H1 (cell line): ENCODE results near the gene NDUFS8. TPM values are rescaled to one million over a fixed set of nuclear protein-coding genes. Genes with fewer than 3 reads are reported as not detected.

Experiments used
- CTCF ChIA-PET: fragments of 300-600 bp; sonication (Branson Sonifier 250); formaldehyde crosslinking; loops from one replicate; lab custom pipeline; 2021; ENCODE audit not compliant: partially characterized antibody; lab: Charles Lee
- POLR2A ChIA-PET: fragments of 300-600 bp; sonication (Branson Sonifier 250); formaldehyde crosslinking; loops from one replicate; lab custom pipeline; 2021; ENCODE audit warnings: inconsistent platforms; ENCODE audit not compliant: partially characterized antibody; lab: Charles Lee
- DNase-seq, 2 experiments: peaks; one replicate each; pipeline versions ENCODE4 v3.0.0 to v3.0.0-alpha.2; 2010 to 2022; ENCODE audit warnings: low spot score in 2 of 2, low read depth in 1 of 2, mixed read lengths in 1 of 2
- FAIRE-seq: peaks from 2 replicates; lab custom pipeline; 2011; peaks lifted over from hg19 to GRCh38; lab: Jason Lieb, UNC
- H2AFZ ChIP-seq: 2 replicates; pipeline ENCODE4 v1.8.1; 2012; ENCODE audit warnings: low read length, inconsistent platforms
- H2AK5ac ChIP-seq: 2 replicates; pipeline ENCODE4 v1.6.1; 2013; ENCODE audit warnings: low read depth, low read length
- H2BK120ac ChIP-seq: replicated peaks from 2 replicates; pipeline ENCODE3; 2013; ENCODE audit warnings: low read depth, low read length, inconsistent platforms
- H2BK12ac ChIP-seq: 2 replicates; pipeline ENCODE4 v1.6.1; 2013; ENCODE audit warnings: low read depth, low read length
- H2BK15ac ChIP-seq: 2 replicates; pipeline ENCODE4 v1.6.1; 2013; ENCODE audit warnings: low read length
- H2BK20ac ChIP-seq: 2 replicates; pipeline ENCODE4 v1.6.1; 2013; ENCODE audit warnings: low read length
- H2BK5ac ChIP-seq: 2 replicates; pipeline ENCODE4 v1.6.1; 2013; ENCODE audit warnings: low read depth, low read length
- H3K14ac ChIP-seq: 2 replicates; pipeline ENCODE4 v1.6.1; 2013; ENCODE audit warnings: inconsistent platforms; ENCODE audit not compliant: insufficient read length
- H3K18ac ChIP-seq: 2 replicates; pipeline ENCODE4 v1.6.1; 2013; ENCODE audit warnings: low read length; ENCODE audit errors: extremely low read depth
- H3K23ac ChIP-seq: 2 replicates; pipeline ENCODE4 v1.6.1; 2013; ENCODE audit warnings: inconsistent platforms; ENCODE audit not compliant: insufficient read length
- H3K23me2 ChIP-seq: 2 replicates; pipeline ENCODE4 v1.6.1; 2013; ENCODE audit warnings: low read depth, low read length
- H3K27ac ChIP-seq: 2 replicates; pipeline ENCODE4 v1.6.1; 2011; ENCODE audit warnings: low read depth, low read length, inconsistent platforms
- H3K27me3 ChIP-seq, 4 experiments: replicated peaks in 1 of 4; 1 replicate in 1 of 4; 2 replicates in 3 of 4; pipeline versions ENCODE4 v1.6.1 to v1.8.1; 2011 to 2013; ENCODE audit warnings: low read length in 3 of 4, mild to moderate bottlenecking in 3 of 4, inconsistent platforms in 2 of 4, mixed read lengths in 2 of 4, moderate library complexity in 1 of 4; ENCODE audit not compliant: control insufficient read depth in 3 of 4, insufficient read depth in 3 of 4; ENCODE audit errors: extremely low read depth in 1 of 4
- H3K36me3 ChIP-seq, 4 experiments: 2 replicates each; pipeline versions ENCODE4 v1.6.1 to v1.8.1; 2011 to 2013; ENCODE audit warnings: mild to moderate bottlenecking in 4 of 4, low read length in 3 of 4, moderate library complexity in 2 of 4, control low read depth in 1 of 4, inconsistent platforms in 1 of 4; ENCODE audit not compliant: insufficient read depth in 4 of 4, control insufficient read depth in 2 of 4
- H3K4ac ChIP-seq: replicated peaks from 2 replicates; pipeline ENCODE3; 2013; ENCODE audit warnings: low read length, low read depth, mixed read lengths, inconsistent platforms; ENCODE audit not compliant: insufficient read length
- H3K4me1 ChIP-seq, 4 experiments: replicated peaks in 1 of 4; 1 replicate in 1 of 4; 2 replicates in 3 of 4; pipeline versions ENCODE4 v1.6.1 to v1.8.1; 2011 to 2013; ENCODE audit warnings: low read length in 3 of 4, inconsistent platforms in 2 of 4, mixed read lengths in 1 of 4; ENCODE audit not compliant: insufficient read depth in 4 of 4, control insufficient read depth in 3 of 4
- H3K4me2 ChIP-seq, 2 experiments: 2 replicates each; pipeline versions ENCODE4 v1.6.1 to v1.8.1; 2011 to 2013; ENCODE audit warnings: low read depth in 2 of 2, low read length in 2 of 2, control low read depth in 1 of 2, inconsistent platforms in 1 of 2, mild to moderate bottlenecking in 1 of 2; ENCODE audit not compliant: insufficient read depth in 1 of 2
- H3K4me3 ChIP-seq, 4 experiments: fragments of 200-600, 300-600 bp in 1 of 4; sonication (generic), shearing (Covaris generic), sonication (Bioruptor Twin) in 1 of 4; 2 replicates each; pipeline versions ENCODE4 v1.5.1 to v1.8.1; 2011 to 2016; ENCODE audit warnings: low read length in 4 of 4, low read depth in 3 of 4, control low read depth in 2 of 4, inconsistent platforms in 2 of 4, mild to moderate bottlenecking in 2 of 4, mixed read lengths in 1 of 4, moderate library complexity in 1 of 4; ENCODE audit not compliant: insufficient read depth in 2 of 4; ENCODE audit errors: extremely low read depth in 1 of 4
- H3K56ac ChIP-seq: replicated peaks from 2 replicates; pipeline ENCODE3; 2013; ENCODE audit warnings: low read depth, mild to moderate bottlenecking, mixed read lengths, low read length, inconsistent platforms; ENCODE audit not compliant: insufficient read length
- H3K79me1 ChIP-seq: 2 replicates; pipeline ENCODE4 v1.6.1; 2013; ENCODE audit warnings: low read depth, low read length, control low read depth
- H3K79me2 ChIP-seq, 2 experiments: 2 replicates each; pipeline versions ENCODE4 v1.6.1 to v1.8.1; 2012 to 2013; ENCODE audit warnings: low read length in 2 of 2, mild to moderate bottlenecking in 2 of 2, inconsistent platforms in 1 of 2; ENCODE audit not compliant: insufficient read depth in 2 of 2, control insufficient read depth in 1 of 2
- H3K9ac ChIP-seq, 4 experiments: replicated peaks in 1 of 4; 1 replicate in 1 of 4; 2 replicates in 3 of 4; pipeline versions ENCODE4 v1.6.1 to v1.8.1; 2011 to 2013; ENCODE audit warnings: low read depth in 3 of 4, low read length in 3 of 4, control low read depth in 2 of 4, mild to moderate bottlenecking in 2 of 4, moderate library complexity in 2 of 4, inconsistent platforms in 1 of 4; ENCODE audit errors: extremely low read depth in 1 of 4
- H3K9me3 ChIP-seq, 2 experiments: 2 replicates each; pipeline versions ENCODE4 v1.6.1 to v1.8.1; 2012 to 2013; ENCODE audit warnings: mild to moderate bottlenecking in 2 of 2, moderate library complexity in 2 of 2, control low read depth in 1 of 2, inconsistent platforms in 1 of 2, low read depth in 1 of 2, low read length in 1 of 2, mixed read lengths in 1 of 2; ENCODE audit not compliant: insufficient read depth in 2 of 2
- H4K20me1 ChIP-seq, 2 experiments: replicated peaks in 1 of 2; 2 replicates each; pipeline versions ENCODE3 to v1.8.1; 2011 to 2013; ENCODE audit warnings: inconsistent platforms in 2 of 2, low read length in 2 of 2, mild to moderate bottlenecking in 1 of 2; ENCODE audit not compliant: insufficient read depth in 2 of 2, control insufficient read depth in 1 of 2
- H4K5ac ChIP-seq: 2 replicates; pipeline ENCODE4 v1.6.1; 2013; ENCODE audit warnings: low read length, low read depth, mixed read lengths, inconsistent platforms; ENCODE audit not compliant: insufficient read length
- H4K8ac ChIP-seq: 2 replicates; pipeline ENCODE4 v1.8.0; 2013; ENCODE audit warnings: mild to moderate bottlenecking, moderate library complexity, low read length, inconsistent platforms; ENCODE audit not compliant: insufficient read depth; ENCODE audit errors: extremely low read depth
- H4K91ac ChIP-seq: replicated peaks from 2 replicates; pipeline ENCODE3; 2013; ENCODE audit warnings: low read length, mixed read lengths, inconsistent platforms; ENCODE audit not compliant: insufficient read length
- CHD1 ChIP-seq: IDR thresholded peaks from 2 replicates; pipeline ENCODE4 v1.6.1; 2012; ENCODE audit warnings: low read depth, low read length, improper control_type of control experiment
- CHD2 ChIP-seq: IDR thresholded peaks from 2 replicates; pipeline ENCODE4 v1.6.1; 2012; ENCODE audit warnings: low read length, improper control_type of control experiment
- GABPA ChIP-seq: IDR thresholded peaks from 2 replicates; pipeline ENCODE4 v1.6.1; 2011; ENCODE audit warnings: mild to moderate bottlenecking, low read length, moderate library complexity, borderline replicate concordance; ENCODE audit not compliant: insufficient read depth
- HDAC2 ChIP-seq, 2 experiments: fragments of 300-600 bp in 1 of 2; sonication (generic) in 1 of 2; IDR thresholded peaks; 2 replicates each; pipeline ENCODE4 v1.6.1; 2011 to 2012; ENCODE audit warnings: low read depth in 2 of 2, low read length in 2 of 2, mild to moderate bottlenecking in 2 of 2, moderate library complexity in 2 of 2, borderline replicate concordance in 1 of 2, inconsistent platforms in 1 of 2
- PHF8 ChIP-seq: fragments of 200-600 bp; sonication (generic); conservative IDR thresholded peaks from 2 replicates; pipeline ENCODE4 v1.7.1; 2012; ENCODE audit warnings: low read depth, mild to moderate bottlenecking, inconsistent platforms, low read length, moderate library complexity
- POLR2AphosphoS5 ChIP-seq: IDR thresholded peaks from 2 replicates; pipeline ENCODE4 v1.6.1; 2011; ENCODE audit warnings: low read depth, low read length
- WGBS, 2 experiments: shearing (Covaris generic) in 1 of 2; methylation state at CpG; one replicate each; pipeline versions ENCODE4 v1.1.6 to v1.1.7; 2013 to 2015; ENCODE audit warnings: low lambda C conversion rate in 2 of 2, mixed read lengths in 2 of 2, inconsistent platforms in 1 of 2, low coverage in 1 of 2, missing lambda C conversion rate in 1 of 2; ENCODE audit not compliant: insufficient replicate concordance in 2 of 2, insufficient coverage in 1 of 2, insufficient read length in 1 of 2; ENCODE audit errors: extremely low coverage in 1 of 2, missing lambda C conversion rate in 1 of 2; 5-methylcytosine and 5-hydroxymethylcytosine counted together
- polyA plus RNA-seq, 7 experiments: library from polyadenylated mRNA; depleted of rRNA in 3 of 7; stranded (reverse) in 5 of 7; unstranded in 2 of 7; fragments of >200 nt in 5 of 7; fragments of 200-250 nt in 2 of 7; gene quantifications; 1 replicate in 5 of 7; 2 replicates in 1 of 7; 4 replicates in 1 of 7; pipeline versions ENCODE4 v1.2.1 to v1.2.3, GENCODE V29; 2011 to 2013; ENCODE audit warnings: missing spikeins in 2 of 7, mixed read lengths in 2 of 7
- total RNA-seq: library from RNA; stranded (reverse); fragmentation: NEBNext Ultra II Directional; extraction: Animal tissue kit (Norgen Biotek cat#: 25700); gene quantifications from 2 replicates; pipeline ENCODE4 v1.2.1, GENCODE V29; 2021
- TF ChIP-seq, protein P1 (sequence below): IDR thresholded peaks from 2 replicates; pipeline ENCODE4 v1.6.1; 2012; ENCODE audit warnings: low read length, inconsistent platforms

Gene NDUFS8
- total and polyA plus RNA-seq, 2 of the 8 experiments (the other 6 are each of a cell fraction or from before 2014, with no cell fraction given), result 182 to 291 TPM

DNA sequence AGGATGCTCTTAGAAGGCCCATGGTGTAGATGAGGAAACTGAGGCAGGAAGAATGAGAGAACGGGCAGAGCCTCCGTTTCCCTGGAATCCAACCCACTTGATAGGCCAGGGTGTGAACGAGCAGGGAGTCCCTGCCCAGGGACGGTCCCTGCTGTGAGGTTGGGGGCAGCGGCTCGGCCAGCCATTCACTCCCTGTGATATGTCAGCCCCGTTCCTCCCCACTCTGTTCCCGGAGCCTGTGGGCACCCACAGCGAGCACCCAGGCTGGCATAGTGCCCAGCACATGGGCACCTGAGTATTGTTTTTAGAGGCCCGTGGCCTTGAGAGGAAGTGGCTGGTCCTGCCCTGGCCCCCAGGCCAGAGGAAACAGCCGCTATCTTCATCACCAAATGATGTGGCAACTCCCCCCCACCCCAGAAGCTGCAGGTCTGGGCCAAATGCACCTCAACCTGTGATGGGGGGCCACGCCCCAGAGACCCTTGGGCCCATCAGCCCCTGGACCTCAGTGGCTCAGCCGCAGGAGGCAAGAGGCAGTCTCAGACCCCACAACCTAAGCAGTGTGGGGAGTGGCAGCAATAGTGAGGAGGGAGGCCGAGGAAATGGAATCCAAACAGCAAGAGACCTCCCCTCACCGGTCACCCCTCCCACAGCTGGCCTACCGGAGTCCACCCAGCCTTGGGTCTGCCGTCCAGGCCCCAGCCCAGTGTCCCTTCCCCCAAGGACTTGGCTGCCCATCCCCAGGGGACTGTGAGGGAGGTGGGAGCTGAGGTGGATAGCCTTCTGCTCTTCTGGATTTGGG is 18.2 kb upstream of the NDUFS8 start:
- ChIA-PET CTCF (interaction anchor here (1.6 to 4.6 kb wide), 2 partner anchors 8 to 26 kb away, joined by 6 to 40 read pairs; partner anchors contain the start of gene TCIRG1), POLR2A (no interaction called here)
- Histone ChIP-seq H2AFZ (no peak overlapping the region), H3K4me2 (no peak overlapping the region), H3K79me2 (no peaks in the 10 kb centered on the region), H3K36me3 (no peaks in the 10 kb centered on the region), H3K9ac (no peak overlapping the region), H2BK12ac (no peak overlapping the region), H3K23me2 (no peaks in the 10 kb centered on the region), H3K4me3 (no peak overlapping the region), H4K5ac (no peak overlapping the region), H2BK15ac (no peak overlapping the region), H2BK5ac (no peak overlapping the region), H2AK5ac (no peak overlapping the region), H2BK120ac (no peak overlapping the region), H4K91ac (no peak overlapping the region), H3K4ac (no peak overlapping the region), H3K9me3 (no peaks in the 10 kb centered on the region), H3K27me3 (no peaks in the 10 kb centered on the region), H3K27ac (no peak overlapping the region), H3K79me1 (no peaks in the 10 kb centered on the region), H4K8ac (no peak overlapping the region; the same call in 1 of the 2 replicates), H4K20me1 (no peaks in the 10 kb centered on the region), H3K4me1 (peaks cover 0 to 15% (median 12%) of the 10 kb centered on the region in 4 experiments; a peak in 6 of 7 replicates), H3K14ac (no peak overlapping the region), H3K56ac (no peak overlapping the region), H3K23ac (no peak overlapping the region), H3K18ac (no peak overlapping the region), H2BK20ac (no peak overlapping the region)
- FAIRE-seq (no peak), DNase-seq (no peak)
- no peak for TF ChIP-seq GABPA
- no peak for TF ChIP-seq HDAC2 (IDR thresholded peaks at IDR 0.05; ENCODE audit: borderline replicate concordance in 1 of 2, low read depth in 2 of 2, low read length in 2 of 2)
- TF ChIP-seq, protein P1, sequence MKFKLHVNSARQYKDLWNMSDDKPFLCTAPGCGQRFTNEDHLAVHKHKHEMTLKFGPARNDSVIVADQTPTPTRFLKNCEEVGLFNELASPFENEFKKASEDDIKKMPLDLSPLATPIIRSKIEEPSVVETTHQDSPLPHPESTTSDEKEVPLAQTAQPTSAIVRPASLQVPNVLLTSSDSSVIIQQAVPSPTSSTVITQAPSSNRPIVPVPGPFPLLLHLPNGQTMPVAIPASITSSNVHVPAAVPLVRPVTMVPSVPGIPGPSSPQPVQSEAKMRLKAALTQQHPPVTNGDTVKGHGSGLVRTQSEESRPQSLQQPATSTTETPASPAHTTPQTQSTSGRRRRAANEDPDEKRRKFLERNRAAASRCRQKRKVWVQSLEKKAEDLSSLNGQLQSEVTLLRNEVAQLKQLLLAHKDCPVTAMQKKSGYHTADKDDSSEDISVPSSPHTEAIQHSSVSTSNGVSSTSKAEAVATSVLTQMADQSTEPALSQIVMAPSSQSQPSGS, result no peak
- no peak for TF ChIP-seq POLR2AphosphoS5
- TF ChIP-seq CHD1, result no peak
- no peak for TF ChIP-seq CHD2
- no peak for TF ChIP-seq PHF8
- WGBS, 2 experiments, result 88% methylated on average over 17 of the region's 17 CpGs; no CpG with 5 or more reads in 1 of the 2 experiments
